ENCODE data around the gene IFNB1. TPM values are rescaled to one million over a fixed set of nuclear protein-coding genes. Genes with fewer than 3 reads are reported as not detected.

Gene IFNB1
- total RNA-seq, 1 experiment from 2014 or later, result not detected

GRCh38 chr9:21097817-21098216 is 20.1 kb upstream of the IFNB1 start (continued):
- TF ChIP-seq POLR2A (IDR thresholded peaks at IDR 0.05; ENCODE audit: borderline replicate concordance, extremely low read depth, insufficient read depth, insufficient read length), result no peak

- Histone ChIP-seq H3K36me3 (ENCODE audit: control insufficient read depth in 1 of 2, insufficient read depth in 2 of 2, low read length in 2 of 2) (no peaks in the 10 kb centered on the region), H2AFZ (ENCODE audit: low read depth, low read length, poor library complexity, severe bottlenecking) (no peak overlapping the region), H3K79me2 (ENCODE audit: insufficient read depth, low read length) (no peaks in the 10 kb centered on the region), H3K27me3 (ENCODE audit: insufficient read depth, low read length) (no peaks in the 10 kb centered on the region), H3K9ac (ENCODE audit: low read length) (no peak overlapping the region), H4K20me1 (ENCODE audit: insufficient read depth) (no peaks in the 10 kb centered on the region), H3K9me3 (ENCODE audit: control insufficient read depth in 1 of 2, insufficient read depth in 1 of 2, low read depth in 1 of 2, low read length in 2 of 2) (no peaks in the 10 kb centered on the region), H3K27ac (ENCODE audit: low read depth, low read length) (no peak overlapping the region), H3K9me2 (ENCODE audit: insufficient read depth) (no peaks in the 10 kb centered on the region), H3K4me1 (ENCODE audit: control insufficient read depth in 1 of 2, insufficient read depth in 2 of 2, low read length in 2 of 2) (no peaks in the 10 kb centered on the region), H3K4me2 (ENCODE audit: low read length) (no peak overlapping the region), H3K4me3 (replicated peaks in 1 of 2; ENCODE audit: low read depth in 1 of 2, low read length in 2 of 2) (no peak overlapping the region)
- CTCF ChIA-PET, result interaction anchor here (1.2 to 1.6 kb wide), 2 partner anchors 14 to 15 kb away, joined by 3 to 7 read pairs; no protein-coding TSS in a partner anchor
- POLR2A ChIA-PET, result no interaction called here
- DNase-seq (ENCODE audit: low read depth, low spot score) (no peak), ATAC-seq (no peak)
- intact Hi-C loops (cut with micrococcal nuclease), result no loop called here
- RAD21 ChIA-PET (ENCODE audit: low non-redundant PET in 1 of 2, low total read pairs in 2 of 2, uncharacterized antibody in 2 of 2, unreplicated experiment in 2 of 2), result no interaction called here
- TF ChIP-seq CEBPB (IDR thresholded peaks at IDR 0.05; ENCODE audit: low read depth) (no peak), JUND (IDR thresholded peaks at IDR 0.05) (no peak), ZNF274 (IDR thresholded peaks at IDR 0.05; ENCODE audit: low read depth, low read length) (no peak), POLR2AphosphoS5 (IDR thresholded peaks at IDR 0.05; ENCODE audit: low read depth, low read length) (no peak), EGR1 (IDR thresholded peaks at IDR 0.05; ENCODE audit: low read depth) (no peak), CBX3 (IDR thresholded peaks at IDR 0.05; ENCODE audit: low read depth) (no peak), REST (IDR thresholded peaks at IDR 0.05; ENCODE audit: low read depth) (no peak), FOSL1 (IDR thresholded peaks at IDR 0.05; ENCODE audit: low read depth) (no peak), CTCF (IDR thresholded peaks at IDR 0.05 in 2 of 3, conservative IDR thresholded peaks at IDR 0.05 in 1 of 3; ENCODE audit: borderline replicate concordance in 1 of 3, insufficient read depth in 1 of 3, low read depth in 2 of 3, low read length in 2 of 3) (no peak), MAX (IDR thresholded peaks at IDR 0.05) (no peak), YY1 (IDR thresholded peaks at IDR 0.05; ENCODE audit: extremely low read depth, insufficient replicate concordance, low read depth, low read length) (no peak), SP1 (IDR thresholded peaks at IDR 0.05; ENCODE audit: low read depth) (no peak), ZFX (IDR thresholded peaks at IDR 0.05) (no peak), POLR2A (IDR thresholded peaks at IDR 0.05; ENCODE audit: borderline replicate concordance, extremely low read depth, insufficient read depth, insufficient read length) (no peak), EZH2 (IDR thresholded peaks at IDR 0.05) (no peak), RAD21 (IDR thresholded peaks at IDR 0.05; ENCODE audit: low read depth) (no peak), EZH2phosphoT487 (IDR thresholded peaks at IDR 0.05; ENCODE audit: borderline replicate concordance) (no peak), ELF1 (IDR thresholded peaks at IDR 0.05; ENCODE audit: borderline replicate concordance, low read depth) (no peak), TCF7L2 (IDR thresholded peaks at IDR 0.05; ENCODE audit: borderline replicate concordance, extremely low read depth, insufficient read depth, insufficient read length) (no peak)
- BruUV-seq (replicated peaks), result no TSS peak
Observed at GRCh38 chr9:21096901-21097255, 19.1 kb upstream of the IFNB1 start.
